Renal pelvis (tissue), 4 donors: ENCODE measurements around the gene CCDC40. TPM values are rescaled to one million over a fixed set of nuclear protein-coding genes. Genes with fewer than 3 reads are reported as not detected.

Experiments
- DNase-seq: peaks from one replicate; pipeline ENCODE4 v3.0.0-alpha.2; 2013
- polyA plus RNA-seq, 3 donors: library from polyadenylated mRNA; unstranded; fragments of 120-200 nt; gene quantifications; one replicate each; pipeline ENCODE4 v1.2.1, GENCODE V29; 2013; ENCODE audit not compliant: insufficient read length in 3 of 3

CCDC40 gene
- polyA plus RNA-seq, 3 donors = 10.9 to 22.2 (median 18.2) TPM

DNA sequence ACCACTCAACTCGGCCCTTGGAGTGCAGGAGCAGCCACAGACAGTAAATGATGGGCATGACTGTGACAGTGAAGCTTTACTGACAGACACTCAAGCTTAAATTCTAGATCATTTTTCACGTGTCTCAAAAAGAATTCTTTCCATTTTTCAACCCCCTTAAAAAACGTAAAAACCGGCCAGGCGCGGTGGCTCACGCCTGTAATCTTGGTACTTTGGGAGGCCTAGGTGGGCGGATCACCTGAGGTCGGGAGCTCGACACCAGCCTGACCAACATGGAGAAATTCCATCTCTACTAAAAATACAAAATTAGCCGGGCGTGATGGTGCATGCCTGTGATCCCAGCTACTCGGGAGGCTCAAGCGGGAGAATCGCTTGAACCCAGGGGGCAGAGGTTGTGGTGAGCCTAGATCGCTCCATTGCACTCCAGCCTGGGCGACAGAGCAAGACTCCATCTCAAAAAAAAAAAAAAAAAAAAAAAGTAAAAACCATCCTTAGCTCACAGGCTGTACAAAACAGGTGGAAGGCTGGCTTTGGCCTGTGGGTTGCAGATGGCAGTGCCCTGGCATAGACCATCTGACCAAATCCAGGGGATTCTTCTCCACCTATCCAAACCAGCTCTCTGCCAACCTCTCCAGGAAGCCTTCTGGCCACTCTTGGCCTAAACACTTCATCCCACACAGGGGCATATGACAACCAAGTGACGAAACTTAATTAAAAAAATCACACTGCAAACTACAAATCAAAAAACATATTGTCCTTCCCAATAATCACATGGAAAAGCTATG, 19.0 kb upstream of the CCDC40 start:
- DNase-seq = no peak

DNA sequence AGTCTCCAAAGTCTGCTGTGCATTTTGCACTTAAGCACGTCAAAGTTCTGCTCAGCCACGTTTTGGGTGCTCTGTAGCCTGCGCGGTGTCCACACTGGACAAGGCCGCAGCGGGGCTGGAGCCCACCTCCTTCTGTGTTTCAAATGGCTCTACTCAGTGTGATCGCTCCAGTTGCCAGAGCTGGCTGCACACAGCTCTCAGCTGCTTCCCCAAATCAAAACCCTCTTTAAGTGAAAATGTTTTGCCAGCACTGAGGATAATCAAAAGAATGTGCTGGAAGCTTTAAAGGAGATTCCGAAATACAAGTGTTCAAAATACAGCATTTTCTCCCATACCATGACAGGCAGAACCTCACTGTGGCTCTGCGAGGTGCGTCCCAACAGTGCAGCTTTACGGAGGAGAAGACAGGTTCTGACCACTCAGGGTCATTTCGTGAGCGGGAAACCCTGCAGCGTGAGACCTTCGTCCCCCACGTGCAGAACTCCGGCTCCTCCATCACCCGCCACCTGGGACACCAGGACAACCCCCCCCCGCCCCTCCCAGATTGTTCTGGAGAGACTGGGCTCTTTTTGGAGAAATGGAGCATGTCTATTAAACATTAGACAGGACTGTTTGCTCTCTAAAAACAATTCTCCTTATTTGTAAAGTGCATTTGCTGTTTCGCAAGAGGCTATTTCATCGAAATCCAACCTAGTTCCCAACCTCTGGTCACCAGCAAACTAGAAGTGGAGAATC, 17.4 kb upstream of the CCDC40 start:
- no peak for DNase-seq

DNA sequence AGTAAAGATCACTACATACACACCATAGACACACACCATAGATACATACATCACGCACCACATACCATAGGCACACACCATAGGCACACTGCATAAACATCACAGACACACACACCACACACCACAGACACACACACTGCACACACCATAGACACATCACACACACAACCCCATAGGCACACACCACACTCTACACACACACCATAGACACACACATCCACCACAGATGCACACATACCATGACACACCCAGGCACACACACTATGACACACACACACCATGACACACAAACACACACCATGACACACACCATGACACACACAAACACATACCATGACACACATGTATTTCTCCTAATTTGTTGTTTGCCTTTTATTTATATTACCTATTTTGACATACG, 14.8 kb upstream of the CCDC40 start:
- DNase-seq = no peak

DNA sequence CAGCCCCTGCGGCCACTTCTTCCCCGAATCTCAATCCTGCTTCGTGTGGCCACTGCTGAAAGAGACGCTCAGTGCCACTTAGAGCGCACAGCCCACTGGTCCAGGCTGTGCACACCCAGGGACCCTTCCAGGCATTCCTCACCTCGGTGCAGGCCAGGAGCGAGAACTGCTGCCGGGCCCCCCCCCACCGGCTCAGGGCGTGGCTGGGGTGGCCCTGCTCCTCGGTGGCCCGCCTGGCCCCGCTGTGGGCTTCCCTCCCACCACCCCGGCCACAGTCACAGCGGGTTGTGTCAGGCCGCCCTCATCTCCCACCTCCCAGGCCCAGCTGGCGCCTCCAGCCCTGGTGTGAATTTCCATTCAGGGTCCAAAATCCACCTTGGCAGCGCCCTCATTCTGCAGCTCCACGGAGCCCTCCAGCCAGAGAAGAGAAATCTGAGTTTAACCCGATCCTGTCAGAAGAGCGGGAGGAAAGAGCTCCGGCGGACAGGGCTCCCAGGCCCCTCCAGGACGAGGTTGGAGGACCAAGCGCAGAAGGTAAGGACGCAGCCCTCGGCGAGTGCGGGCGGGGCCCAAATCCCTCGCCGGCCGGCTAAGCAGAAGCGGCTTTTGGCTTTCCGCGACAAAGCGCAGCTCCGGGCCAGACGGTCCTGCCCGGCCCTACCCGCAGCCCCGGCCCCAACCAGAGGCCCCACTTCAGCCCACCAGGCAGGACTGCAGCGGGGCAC, 12.8 kb upstream of the CCDC40 start:
- DNase-seq = no peak

DNA sequence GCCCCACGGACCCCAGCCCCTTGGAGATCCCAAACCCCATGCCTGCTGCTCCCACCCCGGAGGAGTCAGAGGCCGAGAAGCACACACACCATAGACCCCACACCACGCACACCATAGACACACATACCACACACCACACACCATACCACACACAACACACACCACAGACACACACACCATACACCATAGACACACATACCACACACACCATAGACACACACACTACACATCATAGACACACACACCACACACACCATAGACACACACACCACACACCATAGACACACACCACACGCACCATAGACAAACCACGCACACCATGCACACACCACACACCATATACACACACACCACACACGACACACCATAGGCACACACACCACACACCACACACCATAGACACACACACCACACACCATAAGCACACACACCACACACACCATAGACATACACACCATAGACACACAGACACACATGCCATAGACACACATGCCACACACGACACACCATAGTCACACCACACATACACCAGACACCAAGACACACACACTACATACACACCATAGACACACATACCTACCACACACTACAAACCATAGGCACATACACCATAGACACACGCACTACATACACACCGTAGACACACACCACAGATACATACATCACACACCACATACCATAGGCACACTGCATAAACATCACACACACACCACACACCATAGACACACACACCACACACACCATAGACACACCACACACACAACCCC, 12.1 kb upstream of the CCDC40 start:
- DNase-seq = no peak

DNA sequence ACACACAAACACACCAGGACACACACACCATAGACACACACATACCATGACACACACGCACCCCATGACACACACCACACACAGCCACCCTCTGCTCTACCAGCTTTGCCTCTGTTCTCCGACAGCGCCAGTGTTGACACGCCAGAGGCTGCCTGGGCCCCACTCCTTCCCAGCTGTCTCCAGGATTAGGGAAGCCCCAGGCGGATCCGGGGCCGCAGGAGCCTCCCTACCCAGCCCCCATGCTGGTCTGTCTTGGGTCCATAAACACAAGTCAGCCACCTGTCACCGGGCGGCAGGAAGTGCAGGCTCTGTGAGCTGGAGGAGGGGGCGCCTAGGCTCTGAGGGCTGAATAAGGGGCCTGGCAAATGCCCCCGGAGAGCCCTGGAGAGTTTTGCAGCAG, 11.3 kb upstream of the CCDC40 start:
- no peak for DNase-seq

DNA sequence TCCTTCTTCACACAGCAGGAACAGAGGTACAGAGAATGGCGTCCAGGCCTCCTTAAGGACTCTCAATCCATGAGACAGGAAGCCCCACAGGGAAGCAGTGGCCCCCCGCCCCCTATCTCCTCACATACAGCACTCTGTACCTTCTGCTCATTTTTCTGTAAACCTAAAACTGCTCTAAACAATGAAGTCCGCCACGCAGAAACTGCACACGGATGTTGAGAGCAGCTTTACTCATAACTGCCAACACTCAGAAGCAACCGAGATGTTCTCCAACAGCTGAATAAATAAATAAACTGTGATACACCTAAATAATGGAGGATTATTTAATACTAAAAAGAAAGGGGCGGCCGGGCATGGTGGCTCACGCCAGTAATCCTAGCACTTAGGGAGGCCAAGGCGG, 10.6 kb upstream of the CCDC40 start:
- no peak for DNase-seq

DNA sequence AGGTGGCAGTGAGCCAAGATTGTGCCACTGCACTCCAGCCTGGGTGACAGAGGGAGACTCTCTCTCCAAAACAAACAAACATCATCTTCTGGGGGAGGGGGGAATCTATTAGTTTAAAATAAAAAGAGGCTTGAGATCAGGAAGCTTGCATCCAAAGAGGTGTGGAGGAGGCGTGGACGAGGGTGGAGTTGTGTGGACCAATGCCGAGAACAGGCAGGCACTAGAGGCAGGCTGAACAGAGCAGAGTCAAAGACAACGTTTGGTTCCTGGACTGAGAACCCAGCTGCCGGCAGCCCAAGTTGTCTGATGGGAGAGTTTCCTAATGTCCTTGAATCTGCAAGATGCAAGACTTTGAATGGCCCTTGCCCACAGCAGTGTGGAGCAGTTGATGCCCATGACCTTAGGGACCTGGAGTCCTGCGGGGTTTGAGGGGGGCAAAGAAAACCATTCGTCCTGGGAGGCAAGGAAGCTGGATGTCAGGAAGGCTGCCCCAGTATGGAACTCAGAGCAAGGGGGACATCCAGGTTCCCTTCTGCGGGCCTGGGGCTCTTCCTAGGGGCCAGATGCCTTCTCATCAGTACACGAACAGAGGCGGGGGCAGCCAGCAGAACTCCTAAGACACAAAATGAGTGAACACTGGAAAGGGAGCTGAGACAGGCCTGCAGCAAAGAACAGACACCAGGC, 9.9 kb upstream of the CCDC40 start:
- no peak for DNase-seq

DNA sequence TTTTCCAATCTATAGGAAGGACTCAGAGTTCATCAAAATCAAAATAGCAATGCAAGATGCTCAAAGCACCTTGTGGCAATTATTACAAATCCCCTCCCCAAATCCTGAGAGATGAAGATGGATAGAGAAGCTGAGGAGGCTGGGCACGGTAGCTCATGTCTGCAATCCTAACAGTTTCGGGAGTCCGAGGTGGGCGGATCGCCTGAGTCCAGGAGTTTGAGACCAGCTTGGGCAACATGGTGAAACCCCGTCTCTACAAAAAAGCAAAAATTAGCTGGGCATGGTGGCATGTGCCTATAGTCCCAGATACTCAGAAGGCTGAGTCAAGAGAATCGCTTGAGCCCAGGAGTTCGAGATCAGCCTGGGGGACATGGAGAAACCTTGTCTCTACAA, 9.4 kb upstream of the CCDC40 start:
- no peak for DNase-seq

DNA sequence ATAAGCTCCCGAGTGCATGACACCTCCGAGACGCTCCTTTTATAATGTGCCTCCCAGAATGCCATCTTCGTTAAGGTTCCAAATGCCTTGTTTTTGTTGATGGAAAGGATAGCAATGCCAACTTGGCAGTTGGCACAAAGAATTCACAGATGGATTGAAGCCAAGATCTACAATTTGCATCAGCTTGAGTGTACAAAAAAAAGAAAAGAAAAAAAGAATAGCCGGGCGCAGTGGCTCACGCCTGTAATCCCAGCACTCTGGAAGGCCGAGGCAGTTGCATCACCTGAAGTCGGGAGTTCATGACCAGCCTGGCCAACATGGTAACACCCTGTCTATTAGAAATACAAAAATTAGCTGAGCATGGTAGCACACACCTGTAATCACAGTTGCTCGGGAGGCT, 8.4 kb upstream of the CCDC40 start:
- no peak for DNase-seq

DNA sequence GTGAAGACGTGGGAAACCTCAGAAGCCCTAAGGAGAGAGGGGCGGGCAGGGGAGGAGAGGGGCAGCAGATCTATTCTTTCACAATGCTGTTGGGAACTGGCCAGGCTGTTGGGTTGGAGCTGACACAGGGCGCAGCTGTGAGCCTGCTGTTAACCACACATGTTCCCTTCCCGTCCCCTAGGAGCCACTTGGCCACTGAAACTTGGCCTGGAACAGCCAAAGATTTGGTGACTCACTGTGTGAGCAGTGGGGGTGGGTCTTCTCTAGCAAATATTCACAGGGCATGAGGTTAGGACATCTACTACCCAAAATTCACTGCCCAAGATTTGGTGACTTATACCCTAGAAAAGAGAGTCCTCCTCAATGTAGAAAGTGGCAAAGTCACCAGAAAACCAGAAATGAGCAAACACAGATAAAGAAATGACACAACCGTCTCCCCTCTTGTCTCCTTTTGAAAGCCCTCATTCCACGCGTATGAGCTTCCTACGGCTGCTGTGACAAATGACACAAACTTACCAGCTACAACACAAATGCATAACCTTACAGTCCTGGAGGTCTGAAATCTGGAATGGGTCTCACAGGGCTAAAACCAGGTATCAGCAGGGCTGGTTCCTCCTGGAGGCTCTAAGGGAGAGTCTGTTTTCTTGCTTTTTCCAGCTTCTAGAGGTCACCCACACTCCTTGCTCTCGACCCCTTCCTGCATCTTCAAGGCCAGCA, 7.0 kb upstream of the CCDC40 start:
- DNase-seq = no peak

DNA sequence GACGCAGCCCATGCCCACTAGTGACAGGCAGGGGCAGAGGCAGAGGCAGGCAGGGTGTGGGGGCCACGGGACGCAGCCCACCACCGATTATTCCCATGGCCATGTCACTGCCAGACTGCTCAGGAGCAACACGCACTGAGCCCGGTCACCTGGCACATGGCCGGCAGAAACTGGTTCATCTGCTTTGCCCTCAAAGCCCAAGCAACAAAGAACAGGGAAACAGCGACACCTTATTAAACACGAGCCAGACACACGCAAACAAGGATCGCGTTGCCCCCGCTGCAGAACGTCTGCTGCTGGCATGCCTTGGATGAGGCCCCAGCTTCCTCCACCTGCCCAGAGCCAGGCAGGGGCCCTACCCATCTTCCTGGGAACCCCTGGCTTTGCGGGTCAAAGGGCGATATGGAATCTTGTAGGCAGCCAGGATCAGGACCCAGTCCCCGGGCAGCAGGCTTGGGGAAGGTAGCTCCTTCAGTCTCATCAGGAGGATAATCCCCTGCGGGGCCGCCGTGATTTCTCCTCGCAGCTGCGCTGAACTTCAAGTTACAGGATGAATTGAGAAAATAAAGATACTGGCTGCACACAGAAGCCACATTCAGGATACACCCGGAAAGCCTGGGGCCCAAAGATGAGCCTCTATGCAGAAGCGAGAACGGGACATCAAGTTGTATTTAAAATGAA, 5.6 kb upstream of the CCDC40 start:
- peak; percentile 66 for DNase-seq

DNA sequence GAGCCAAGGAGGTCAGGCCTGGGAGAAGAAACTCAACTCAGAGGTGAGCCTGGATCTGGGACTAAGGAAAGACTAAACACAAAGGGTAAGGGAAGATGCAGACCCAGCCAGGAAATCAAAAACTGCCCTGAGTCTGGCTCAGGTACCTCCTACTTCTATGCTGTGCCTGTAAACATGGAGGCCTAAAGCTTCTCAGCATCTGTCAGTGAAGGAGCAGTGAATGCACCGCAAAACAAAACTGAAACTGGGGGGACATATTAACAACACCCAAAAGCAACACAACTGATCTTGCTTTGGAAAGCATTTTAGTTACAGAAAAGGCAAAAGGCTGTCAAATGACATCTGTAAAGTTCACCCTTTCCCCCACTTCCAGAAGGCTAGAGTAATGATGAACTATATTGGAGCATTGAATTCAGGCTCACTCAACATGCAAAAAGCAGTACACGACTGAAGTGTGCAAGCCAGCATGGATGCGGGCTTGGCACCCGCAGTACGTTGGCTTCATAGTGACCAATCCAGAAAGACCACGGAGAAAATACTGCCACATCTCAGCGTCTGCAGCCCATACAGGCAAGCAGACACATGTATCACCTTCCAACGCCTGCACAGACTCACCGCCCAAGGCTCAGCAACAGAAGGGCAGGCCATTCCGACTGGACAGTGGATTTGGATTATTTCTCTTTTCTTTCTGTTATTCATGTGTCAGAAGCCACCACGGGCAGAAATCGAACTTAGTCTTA, 4.6 kb upstream of the CCDC40 start:
- no peak for DNase-seq

DNA sequence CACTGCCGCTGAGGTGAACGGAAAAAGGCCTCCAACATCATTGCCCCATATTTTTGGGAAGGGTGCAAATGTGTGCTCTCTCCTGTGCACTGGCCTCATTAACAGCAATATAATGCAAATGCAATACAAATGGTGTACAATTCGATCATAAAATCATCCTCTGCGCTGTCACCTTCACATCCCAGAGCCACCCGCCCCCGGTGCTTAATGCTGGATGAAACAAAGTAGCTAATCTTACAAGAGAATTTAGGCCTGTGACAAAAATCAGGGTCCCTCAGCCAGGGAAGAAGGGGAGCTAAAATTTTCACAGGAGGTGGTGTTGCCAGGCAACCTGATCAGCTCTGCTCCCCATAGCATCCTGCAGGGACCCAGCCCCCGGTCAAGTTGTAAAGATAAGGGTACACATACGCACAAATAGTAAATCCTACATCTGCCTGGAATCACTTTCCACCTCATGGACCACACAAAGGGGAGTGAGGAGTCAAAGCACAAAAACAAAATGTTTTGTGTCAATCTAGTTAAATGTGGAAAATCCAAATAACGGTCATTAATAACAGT, 3.7 kb upstream of the CCDC40 start:
- no peak for DNase-seq

DNA sequence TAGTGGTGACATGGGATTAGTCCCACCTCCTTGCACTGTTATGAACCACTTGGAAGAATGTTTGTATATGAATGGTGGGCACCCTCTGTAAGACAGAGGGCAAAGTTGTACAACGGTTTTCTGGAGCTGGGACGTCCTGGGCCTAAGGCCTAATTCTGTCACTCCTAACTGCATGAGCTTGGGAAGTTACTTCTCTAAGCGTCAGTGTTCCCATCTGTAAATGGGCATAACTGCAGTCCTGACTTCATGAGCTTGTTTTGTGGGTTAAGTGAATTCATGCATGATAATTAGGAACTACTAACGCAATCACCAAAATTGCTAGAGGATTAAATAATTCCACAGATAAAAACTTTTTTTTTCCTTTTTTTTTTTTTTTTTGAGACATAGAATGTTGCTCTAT, 2.6 kb upstream of the CCDC40 start:
- no peak for DNase-seq

DNA sequence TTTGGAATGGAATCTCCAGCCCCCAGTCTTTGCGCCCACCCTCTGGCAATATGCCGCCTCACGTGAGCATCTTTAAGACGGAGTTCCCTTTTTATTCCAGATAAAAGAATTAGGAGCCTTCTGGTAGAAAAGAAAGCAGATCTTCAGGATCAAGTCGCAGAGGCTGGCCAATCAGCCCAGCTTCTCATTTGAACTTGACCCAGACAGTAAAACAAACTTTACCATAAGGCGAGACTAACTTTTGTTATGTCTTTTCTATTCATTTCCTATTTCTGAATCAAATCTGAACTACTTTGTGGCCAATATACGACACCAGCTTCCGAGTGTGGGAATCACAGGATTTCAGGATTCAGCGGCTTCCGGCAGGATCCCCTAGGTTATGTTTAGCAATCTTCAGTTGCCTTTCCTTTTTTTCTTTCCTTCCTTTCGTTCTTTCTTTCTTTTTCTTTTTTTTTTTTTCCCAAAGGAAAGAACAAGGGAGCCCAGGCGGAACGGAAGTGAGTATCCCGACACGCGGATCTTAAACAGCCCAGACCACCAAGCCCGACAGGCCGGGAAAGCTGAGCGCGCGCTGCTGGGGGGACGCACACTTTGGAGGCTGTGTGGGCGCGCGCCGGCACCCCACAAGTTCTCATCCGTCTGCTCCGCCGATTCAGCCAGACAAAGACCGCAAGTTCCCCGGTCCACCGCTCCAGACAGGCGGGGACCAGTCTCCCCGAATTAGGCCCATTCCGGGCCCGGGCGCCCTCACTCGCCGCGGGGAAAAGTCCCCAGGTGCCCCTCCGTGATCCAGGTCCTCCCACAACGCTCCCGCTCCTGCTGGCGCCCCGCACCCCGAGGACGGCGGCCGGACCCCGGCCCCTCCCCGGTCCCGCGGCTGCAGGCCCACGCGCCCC, 1.4 kb upstream of the CCDC40 start:
- DNase-seq = no peak

DNA sequence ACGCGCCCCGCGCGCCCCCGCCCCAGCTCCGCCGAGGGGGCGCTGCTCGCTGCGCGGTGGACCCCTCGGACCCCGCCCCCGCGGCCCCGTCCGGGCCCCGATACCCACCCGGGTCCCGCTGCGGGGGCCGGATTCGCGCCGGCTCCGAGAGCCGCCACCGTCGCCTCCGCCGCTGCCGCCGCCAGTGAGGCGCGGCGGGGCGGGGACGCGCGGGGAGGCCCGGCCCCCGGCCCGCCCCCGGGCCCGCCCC, 830 bp upstream of the CCDC40 start, which contains the start of gene TBC1D16:
TBC1D16 (minus strand) TSS at position 186 of the 250 bp plus-strand sequence. CDS start 22,325 bp downstream, outside the sequence.
- no peak for DNase-seq
